ENCODE data around the gene TMEM9.
A peak's percentile ranks its signal among the peaks of the same experiment; 100 is the strongest.
"Not testable (repeated sequence)": the region's sequence is repeated elsewhere in the genome, so short reads cannot be mapped to it uniquely, and the experiment has no call there.

Gene TMEM9

DNA sequence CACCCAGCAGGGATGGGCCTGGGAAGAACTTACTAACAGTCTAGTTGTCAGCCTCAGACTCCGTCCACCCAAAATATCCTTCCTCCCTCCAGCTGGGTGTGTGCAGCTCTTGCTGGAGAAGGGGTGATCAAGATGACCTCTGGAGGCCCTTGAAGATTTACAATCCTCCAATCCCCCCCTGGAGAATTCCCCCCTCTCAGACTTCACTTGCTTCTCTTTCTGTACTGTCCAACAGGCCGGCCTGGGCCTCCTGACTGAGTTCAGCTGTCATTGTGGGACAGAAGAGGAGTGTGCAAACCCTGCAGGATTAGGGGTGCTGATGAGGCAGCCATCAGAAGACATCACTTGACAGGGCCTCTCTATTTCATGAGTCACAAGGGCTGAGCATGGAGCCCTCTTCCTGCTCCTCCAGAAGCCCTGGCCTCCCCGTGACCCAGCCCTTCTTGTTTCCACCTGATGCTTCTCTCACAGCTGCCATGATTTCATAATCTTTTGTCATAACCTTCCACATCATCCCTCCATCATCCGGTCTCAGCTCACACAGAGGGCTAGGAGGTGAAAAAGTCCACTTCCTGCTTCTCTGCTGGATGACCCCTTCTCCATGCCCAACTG, 18.8 kb upstream of the TMEM9 start:
- no peak for DNase-seq

DNA sequence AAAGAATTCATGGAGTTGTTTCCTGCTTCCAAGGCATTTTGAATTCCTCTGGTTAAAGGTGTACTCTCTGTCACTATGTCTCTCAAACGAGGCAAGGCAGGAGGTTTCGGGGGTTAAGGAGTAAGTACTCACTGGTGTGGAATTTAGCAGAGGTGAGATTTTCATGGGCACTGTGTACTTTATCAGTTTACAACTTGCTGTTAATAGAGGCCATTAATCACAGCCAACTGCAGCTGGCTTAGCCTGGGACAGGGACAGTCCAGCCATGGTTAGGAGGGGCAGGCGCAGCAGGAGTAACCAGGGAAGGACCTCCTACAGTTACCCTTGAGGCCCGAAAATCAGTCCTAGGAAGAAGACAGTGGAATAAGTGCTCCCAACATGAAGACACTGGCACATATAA, 18.1 kb upstream of the TMEM9 start:
- DNase-seq = no peak

DNA sequence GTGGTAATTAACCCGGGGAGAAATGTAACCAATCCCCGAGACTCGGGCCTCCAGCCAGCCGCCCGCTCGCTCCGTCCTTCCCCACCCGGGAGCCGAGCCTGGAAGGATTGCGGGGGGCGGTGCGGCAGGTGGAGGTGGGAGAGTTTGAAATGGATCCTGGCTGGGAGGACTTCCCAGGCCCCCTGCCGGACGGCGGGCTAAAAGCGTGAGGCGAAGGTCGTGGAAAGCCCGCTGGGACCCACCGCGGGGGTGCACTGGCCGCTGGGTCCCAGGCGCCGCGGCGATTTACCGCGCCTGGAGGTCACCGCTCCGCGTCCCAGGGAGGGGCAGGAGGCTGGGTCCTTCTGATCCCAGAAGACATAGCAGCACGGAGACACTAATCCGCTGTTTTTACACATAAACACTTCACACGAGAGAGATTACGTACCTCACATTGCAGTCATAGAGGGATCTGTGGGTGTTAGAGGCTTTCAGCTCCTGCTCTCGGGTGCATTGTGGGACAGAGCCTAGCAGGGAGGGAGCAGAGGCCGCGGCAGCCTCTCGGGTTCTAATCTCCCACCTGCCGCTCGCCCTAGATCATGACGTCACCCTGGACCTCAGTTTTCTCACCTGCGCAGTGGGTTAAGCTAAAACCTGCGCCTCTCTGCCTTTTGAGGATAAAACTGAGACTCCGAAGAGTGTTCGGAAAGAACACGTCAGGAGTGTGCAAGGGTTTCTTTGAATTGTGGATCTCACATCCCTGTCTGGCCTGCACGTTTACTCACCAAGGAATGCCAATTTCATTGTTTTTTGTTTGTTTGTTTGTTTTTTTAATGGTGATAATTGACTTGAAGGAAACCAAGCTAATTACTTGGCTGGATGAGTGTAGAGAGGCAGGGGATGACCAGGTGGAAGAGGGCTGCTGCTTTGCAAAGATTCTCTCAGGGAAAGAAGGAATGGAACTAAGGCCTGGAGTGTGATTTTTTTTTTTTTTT, 17.1 kb upstream of the TMEM9 start:
- peak; percentile 39 for DNase-seq

DNA sequence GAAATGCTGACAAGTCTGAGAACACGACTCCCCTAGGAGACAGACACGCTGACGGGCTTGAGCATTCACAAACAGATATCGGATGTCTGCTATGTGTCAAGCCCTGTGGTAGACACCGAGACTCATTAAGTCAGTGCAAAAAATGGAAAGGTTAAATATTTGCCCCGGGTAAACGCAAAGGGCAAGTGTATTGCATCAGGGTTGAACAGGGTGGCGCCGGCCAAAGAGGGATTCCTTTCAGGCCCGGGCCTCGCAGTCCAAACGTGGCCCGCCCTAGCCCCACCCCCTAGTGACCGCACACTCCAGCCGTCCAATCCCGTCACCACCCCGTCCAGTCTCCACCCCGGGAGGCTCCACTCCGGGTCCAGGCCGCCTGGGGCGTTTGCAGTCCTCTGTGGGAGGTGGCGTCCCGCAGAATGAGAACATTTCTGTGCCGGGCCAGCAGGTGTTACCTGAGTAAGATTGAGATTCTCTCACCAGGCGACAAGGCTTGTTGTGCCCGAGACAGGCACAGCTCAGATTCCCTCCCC, 16.3 kb upstream of the TMEM9 start:
- DNase-seq = peak; percentile 89

DNA sequence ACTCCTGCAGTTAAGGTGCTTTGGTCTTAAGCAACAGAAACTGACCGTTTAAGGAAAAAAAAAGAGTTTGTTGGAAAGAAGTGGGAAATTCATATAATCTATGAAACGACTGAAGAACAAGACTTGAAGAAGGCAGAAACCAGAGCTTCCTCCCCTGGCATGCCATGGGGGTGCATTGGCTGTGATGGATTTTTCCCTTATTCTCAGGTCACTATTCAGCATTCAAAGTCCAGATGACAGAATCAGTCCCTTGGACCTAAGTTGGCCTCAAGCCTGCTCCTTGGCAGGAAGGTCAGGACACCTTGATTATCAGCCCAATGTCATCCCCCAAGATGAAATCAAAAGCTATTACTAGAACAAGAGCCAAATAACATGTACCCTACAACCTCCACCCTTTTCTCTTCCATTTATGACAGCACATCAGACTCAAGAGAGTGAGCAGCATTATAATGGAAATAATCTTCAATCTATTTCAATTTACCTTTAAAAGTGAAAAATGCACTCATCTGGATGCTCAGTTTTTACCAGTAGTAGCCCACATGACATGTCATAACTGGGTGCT, 15.8 kb upstream of the TMEM9 start:
- DNase-seq = no peak

DNA sequence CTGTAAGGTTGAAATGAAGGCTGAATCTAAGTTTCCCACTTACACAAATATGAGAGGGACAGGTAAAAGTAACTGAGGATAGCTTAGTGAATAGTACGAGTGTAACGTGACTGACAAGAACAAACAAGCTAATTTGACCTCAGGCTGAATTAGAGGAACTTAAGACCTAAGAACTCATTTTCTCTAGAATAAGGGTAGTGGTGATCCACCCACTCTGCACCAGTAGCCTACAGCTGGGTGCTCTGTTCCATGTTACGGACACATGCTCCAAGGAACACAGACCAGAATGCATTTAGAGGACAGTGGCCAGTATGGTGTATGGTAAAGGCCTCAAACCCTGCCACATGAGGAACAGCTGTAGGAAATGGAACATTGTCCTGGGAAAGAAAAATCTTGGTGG, 14.9 kb upstream of the TMEM9 start:
- DNase-seq = no peak

DNA sequence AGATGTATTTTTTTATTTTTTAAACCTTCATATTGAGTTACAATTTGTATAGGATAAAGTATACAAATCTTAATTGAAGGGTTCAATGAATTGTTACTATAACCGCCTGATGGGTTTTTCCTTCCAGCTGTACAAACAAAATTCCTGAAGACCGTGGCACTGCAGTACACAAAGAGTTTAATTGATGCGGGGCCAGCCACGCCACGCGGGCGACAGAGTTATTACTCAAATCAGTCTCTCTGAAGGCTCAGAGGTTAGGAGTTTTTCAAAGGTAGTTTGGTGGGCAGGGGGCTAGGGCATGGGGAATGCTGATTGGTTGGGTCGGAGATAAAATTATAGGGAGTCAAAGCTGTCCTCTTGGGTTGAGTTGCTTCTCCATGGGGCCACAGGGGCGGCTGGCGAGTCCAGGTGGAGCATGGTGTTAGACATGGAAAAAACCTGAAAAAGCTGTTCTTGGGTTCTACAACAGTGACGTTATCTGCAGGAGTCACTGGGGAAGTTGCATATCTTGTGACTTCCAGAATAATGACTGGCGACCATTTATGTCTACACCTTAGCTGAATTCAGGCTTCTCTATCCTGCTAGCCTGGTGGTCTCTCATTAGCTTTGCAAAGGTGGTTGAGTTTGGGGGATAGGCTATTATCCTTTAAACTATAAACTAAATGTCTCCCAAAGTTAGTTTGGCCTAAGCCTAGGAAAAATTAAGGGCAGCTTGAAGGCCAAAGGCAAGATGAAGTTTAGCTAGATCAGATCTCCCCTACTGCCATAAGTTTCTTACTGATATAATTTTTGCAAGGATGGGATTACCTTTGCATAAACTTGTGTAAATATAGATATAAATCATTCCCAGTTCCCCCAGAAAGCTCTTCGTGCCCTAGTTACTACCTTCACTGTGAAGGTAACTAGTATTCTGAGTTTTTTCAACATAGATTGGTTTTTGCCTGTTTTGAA, 13.0 kb upstream of the TMEM9 start:
- peak; percentile 20 for DNase-seq

DNA sequence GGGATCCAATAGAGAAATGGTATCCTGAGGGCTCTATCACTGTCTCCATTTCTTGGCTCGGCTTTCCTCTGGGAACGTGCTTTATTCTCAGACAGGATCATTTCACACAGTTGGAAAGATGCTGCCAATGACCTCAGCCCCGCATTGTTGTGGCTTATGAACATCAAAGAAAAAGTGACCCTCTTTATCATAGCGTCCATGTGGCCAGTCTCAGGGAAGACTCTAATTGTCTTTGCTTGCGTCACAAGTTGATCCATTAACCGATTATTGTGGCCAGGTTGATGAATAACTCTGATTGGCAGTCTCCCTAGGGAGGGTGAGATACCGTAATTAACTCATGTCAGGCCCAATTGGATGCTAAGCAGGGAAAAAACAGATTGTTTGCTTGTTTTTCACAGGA, 10.4 kb upstream of the TMEM9 start:
- no peak for DNase-seq

DNA sequence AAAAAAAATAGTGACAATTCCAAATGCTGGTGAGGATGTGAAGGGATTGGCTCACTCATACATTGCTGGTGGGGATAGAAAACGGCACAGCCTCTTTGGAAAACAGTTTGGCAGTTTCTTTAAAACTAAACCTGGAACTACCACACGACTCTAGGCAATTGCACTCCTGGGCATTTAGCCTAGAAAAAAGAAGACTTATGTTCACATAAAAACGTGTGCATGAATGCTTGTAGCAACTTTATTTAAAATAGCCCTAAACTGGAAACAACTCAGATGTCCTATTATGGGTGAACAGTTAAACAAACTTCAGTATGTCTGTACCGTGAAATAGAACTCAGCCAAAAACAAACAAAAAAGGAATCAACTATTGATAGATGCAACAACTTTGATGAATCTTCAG, 9.4 kb upstream of the TMEM9 start:
- DNase-seq = no peak

DNA sequence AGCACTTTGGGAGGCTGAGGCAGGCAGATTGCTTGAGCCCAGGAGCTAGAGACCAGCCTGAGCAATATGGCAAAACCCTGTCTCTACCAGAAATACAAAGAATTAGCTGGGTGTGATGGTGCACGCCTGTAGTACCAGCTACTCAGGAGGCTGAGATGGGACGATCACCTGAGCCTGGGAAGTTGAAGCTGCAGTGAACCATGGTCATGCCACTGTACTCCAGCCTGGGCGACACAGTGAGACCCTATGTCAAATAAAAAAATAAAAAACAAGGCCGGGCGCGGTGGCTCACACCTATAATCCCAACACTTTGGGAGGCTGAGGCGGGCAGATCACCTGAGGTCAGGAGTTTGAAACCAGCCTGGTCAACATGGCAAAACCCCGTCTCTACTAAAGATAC, 8.8 kb upstream of the TMEM9 start:
- DNase-seq = not testable (repeated sequence)

DNA sequence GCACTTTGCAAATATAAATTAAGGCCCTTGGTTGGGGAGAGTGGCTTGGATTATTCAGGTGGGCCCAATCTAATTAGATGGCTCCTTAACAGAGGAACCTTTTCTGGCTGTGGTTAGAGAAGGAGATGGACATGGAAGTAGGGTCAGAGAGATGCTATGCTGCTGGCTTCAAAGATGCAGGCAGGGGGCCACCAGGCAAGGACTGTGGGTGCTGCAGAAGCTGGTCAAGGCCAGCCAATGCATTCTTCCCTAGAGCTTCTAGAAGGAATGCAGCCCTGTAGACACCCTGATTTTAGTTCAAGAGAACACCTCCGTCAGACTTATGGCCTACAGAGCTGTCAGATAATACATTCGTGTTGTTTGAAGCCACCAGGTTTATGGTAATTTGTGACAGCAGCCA, 3.7 kb upstream of the TMEM9 start:
- DNase-seq = no peak

DNA sequence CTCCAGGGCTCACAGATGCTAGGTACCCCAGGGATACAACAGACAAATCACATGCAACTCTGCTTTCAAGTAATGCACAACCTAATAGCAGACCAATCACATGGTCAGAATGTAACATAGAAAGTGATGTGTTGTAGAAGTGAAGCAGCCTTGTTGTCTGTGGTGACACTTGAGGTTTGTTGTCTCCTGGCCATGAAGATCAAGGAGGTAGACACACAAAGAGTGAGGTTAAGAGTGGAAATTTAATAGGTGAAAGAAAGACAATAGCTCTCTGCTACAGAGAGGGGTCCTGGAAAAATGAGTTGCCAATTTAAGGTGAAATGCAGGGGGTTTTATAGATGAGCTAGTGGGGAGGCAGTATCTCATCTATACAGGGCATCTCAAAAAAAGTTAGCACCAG, 2.5 kb upstream of the TMEM9 start:
- DNase-seq = no peak

DNA sequence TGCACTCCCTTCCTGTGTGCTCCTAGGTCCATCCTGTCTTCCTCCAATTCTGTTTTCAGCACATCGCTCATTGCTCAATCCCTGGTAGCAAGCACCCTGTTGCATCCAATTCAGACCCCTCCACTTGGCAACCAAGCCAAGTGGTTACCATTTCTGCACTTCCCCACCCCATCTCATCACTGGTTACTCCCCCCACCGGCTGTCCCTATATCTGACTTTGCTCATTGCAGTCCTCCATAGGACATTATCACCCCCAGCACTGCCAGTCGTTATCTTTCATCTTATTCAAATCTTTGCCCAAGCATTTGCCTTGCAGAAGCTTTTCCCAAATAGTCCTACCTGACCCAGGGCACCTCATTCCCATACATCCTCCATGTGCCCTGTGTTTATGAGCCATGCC, 2.1 kb upstream of the TMEM9 start:
- DNase-seq = no peak

DNA sequence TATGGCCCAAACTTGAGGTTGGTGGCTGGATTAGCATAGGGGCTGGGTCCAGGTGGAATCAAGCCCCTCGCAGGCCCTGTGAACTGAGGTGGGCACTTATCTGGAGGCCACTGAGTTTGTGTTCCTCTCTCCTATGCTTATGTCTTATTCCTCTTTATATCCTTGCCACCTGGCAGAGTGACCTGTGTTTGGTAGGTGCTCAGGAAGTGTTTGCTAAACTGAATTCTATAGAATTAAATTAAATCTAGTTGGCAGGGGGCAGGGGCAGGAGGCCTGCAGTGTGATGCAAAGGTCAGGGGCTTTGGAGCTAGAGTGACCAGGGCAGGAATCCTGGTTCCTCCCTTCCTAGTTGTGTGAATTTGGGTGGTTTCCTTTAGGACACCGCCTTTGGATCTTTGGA, 1.1 kb upstream of the TMEM9 start:
- no peak for DNase-seq

DNA sequence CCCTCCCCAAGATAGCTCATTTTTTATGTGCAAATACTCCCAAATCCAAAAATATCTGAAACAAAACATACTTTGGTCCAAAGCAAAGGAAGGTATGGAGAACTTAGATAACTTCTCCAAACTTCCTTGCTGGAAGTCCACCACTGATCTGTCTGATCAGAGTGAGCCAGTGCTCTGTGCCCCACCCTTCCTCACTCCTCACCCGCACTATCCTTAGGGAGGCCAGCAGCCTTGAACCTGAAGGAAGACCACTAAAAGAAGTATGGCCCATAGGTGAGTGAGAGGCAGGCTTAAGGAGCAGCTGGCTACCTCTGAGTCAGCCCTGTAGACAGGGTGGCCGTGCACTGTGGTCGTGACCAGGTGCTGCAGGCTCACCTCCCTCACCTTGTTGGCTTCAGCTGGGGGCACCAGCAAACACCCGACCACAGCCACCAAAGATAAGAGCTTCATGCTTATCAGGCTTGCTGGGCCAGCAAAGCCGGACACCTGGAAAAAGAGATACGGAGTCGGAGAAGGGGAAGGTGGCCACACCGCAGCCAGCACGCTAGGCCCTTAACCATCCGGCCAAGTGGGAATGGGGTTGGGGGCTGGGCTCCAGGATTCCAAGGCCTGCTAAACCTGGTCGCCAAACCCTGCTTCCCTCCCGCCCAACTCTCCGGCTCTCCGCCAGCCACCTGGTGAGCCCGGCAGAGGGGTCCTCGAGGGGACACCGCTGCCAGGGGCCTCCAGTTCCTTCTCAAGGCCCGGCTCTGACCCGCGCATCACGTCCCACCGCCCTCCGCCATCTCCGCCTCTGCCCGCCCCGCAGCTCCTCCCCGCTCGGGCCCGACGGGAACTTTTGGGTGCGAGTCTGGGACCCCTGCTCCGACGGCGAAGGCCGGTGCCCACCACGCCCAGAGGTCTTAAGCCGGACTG, 543 bp downstream of the TMEM9 start:
- DNase-seq = no peak

DNA sequence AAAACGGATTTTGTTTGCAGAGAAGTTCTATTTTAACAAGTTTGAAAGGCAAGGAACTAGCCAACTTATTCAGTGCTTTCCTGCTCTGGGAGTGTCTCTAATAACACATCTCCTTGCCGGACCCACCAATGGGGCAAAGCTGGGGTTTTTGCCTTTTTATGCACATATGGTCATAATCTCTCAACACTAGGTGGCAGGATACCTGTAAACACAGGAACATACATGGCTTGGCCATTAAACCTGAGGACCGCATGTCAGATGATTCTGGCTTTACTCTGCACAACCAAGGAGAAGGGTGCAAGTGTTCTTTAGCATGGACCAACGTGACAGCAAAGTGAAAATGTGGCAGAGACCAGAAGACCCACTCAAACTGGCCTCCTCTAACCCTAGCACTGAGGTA, 4.9 kb downstream of the TMEM9 start:
- no peak for DNase-seq

DNA sequence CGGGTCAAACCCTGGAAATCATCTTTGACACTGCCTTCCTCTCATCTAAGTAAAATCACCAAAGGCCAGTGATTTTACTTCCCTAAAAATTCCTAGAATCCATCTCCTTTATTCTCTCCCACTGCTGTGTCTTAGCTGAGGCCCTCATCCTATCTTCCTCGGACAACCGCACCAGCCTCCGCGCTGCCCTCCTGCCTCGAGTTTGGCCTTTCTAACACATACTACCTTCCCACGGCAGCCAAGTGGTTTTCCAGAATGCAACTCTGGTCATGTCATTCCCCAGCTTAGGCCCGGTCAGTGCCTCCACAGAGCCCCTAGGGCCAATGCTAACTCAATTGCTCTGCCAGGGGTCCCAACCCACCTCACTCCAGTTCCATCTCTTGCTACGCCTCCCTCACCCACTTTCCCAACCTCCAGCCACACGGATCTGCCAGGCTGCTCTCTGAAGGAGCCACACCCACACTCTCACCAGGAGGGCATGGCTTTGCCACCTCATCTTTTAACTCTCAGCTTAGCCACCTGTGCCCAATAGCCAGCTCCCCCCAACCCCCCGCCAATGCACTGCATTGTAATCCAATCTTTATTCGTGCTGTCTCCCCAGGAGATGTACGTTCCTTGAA, 6.8 kb downstream of the TMEM9 start:
- DNase-seq = no peak

DNA sequence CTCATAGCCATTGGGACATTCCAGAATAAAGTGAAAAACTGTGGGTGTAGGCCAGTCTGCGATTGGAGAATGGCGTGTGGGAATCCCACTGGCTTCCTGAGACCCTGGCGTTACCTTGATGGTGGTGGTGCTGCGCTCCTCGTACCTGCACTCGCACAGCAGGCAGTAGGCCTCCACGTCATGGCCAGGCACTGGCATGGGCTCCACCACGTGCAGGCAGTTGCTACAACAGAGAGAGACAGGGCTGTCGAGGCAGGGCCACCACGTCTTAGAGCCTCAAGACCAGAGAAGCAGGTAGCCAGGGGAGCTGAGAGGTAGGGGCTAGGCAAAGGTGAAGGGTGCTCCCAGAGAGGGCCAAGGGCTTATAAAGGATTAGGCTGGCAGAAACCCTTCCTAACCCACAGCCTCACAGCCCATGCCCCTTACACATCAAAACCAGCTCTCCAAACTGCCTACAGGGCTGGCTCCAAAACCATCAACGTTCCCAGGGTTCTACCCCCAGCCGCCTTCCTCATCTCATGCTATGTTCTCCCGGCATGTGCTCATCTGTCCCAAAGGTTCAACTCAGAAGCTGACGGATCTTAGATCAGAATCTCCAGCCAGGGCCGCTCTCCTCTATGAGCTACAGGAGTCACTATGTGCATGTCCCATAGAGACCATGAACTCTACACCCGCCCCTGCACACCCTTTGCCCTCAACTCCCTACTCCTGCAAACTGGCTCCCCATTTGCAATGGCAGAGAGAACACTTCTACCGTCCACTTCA, 7.5 kb downstream of the TMEM9 start:
- no peak for DNase-seq

DNA sequence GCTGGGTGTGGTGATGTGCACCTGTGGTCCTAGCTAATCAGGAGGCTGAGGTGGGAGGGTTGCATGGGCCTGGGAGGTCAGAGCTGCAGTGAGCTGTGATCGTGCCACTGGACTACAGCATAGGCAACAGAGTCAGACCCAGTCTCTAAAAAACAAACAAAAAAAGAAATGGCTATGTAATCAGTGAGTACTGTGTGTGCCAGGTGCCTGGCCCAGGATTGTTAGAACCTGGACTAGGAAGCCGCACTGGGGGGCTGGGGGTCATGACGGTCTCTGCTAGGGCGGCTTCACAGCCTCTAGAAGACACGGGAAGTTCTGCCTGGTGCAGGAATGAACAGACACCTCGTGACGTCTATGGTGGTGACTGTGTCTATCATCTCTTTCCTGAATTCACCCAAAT, 8.5 kb downstream of the TMEM9 start:
- DNase-seq = no peak

DNA sequence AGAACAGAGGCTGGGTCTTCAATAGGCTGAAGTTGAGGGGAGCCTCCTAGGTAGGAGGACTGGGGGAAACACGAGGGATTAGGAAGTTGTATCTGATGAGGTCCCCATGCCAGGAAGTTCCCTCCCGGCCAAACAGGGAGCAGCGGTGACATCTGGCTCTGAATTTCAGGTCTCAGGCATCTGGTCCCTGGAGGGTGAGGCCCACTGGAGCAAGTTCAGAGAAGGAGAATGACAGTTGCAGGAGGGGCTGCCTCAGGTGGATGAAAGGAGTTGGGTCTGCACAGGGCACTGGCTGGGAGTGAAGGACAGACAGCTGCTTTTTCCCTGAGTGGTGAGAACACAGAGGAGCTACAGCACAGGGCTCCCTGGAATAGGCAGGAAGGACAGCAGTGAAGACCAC, 9.1 kb downstream of the TMEM9 start:
- DNase-seq = no peak

All from NCI-H1417 treated with DMSO at 0.1 percent for 48 hours (cell line).